ENCODE results near the gene C15orf39.
"Not testable (repeated sequence)": the region's sequence is repeated elsewhere in the genome, so short reads cannot be mapped to it uniquely, and the experiment has no call there.

Gene C15orf39

GRCh38 chr15:75232826-75233503, 31.3 kb downstream of the C15orf39 start:
- Mint-ChIP-seq H3K27me3 (peaks cover 14% of the 10 kb centered on the region), H3K9me3 (no peaks in the 10 kb centered on the region), H3K36me3 (no peaks in the 10 kb centered on the region), H3K4me1 (peaks cover 7% of the 10 kb centered on the region), H3K27ac (no peak overlapping the region), H3K4me3 (no peak overlapping the region)
- ATAC-seq (ENCODE audit: low read depth) (no peak), DNase-seq (ENCODE audit: low spot score in 2 of 2) (no peak)

GRCh38 chr15:75233504-75234190, 32.0 kb downstream of the C15orf39 start:
- ATAC-seq (ENCODE audit: low read depth) (no peak), DNase-seq (ENCODE audit: low spot score in 2 of 2) (no peak)
- no peak overlapping the region for H3K4me3 Mint-ChIP-seq
- H3K27me3 Mint-ChIP-seq: peaks cover 14% of the 10 kb centered on the region
- peaks cover 7% of the 10 kb centered on the region for H3K4me1 Mint-ChIP-seq
- H3K36me3 Mint-ChIP-seq: no peaks in the 10 kb centered on the region
- no peak overlapping the region for H3K27ac Mint-ChIP-seq
- no peaks in the 10 kb centered on the region for H3K9me3 Mint-ChIP-seq

- DNase-seq (ENCODE audit: low spot score in 2 of 2): no peak
- peaks cover 14% of the 10 kb centered on the region for H3K27me3 Mint-ChIP-seq
- H3K4me1 Mint-ChIP-seq: peaks cover 7% of the 10 kb centered on the region
- H3K27ac Mint-ChIP-seq: no peak overlapping the region
- no peak overlapping the region for H3K4me3 Mint-ChIP-seq
- no peak for ATAC-seq (ENCODE audit: low read depth)
- no peaks in the 10 kb centered on the region for H3K36me3 Mint-ChIP-seq
- no peaks in the 10 kb centered on the region for H3K9me3 Mint-ChIP-seq
Observed at GRCh38 chr15:75234191-75234810, 32.6 kb downstream of the C15orf39 start.

- Mint-ChIP-seq H3K9me3 (peaks cover 1% of the 10 kb centered on the region), H3K27ac (no peak overlapping the region), H3K27me3 (peaks cover 18% of the 10 kb centered on the region), H3K4me3 (no peak overlapping the region), H3K4me1 (peaks cover 7% of the 10 kb centered on the region), H3K36me3 (no peaks in the 10 kb centered on the region)
- ATAC-seq (ENCODE audit: low read depth) (no peak), DNase-seq (ENCODE audit: low spot score in 2 of 2) (no peak)
Observed at GRCh38 chr15:75235051-75235673, 33.5 kb downstream of the C15orf39 start.

DNA sequence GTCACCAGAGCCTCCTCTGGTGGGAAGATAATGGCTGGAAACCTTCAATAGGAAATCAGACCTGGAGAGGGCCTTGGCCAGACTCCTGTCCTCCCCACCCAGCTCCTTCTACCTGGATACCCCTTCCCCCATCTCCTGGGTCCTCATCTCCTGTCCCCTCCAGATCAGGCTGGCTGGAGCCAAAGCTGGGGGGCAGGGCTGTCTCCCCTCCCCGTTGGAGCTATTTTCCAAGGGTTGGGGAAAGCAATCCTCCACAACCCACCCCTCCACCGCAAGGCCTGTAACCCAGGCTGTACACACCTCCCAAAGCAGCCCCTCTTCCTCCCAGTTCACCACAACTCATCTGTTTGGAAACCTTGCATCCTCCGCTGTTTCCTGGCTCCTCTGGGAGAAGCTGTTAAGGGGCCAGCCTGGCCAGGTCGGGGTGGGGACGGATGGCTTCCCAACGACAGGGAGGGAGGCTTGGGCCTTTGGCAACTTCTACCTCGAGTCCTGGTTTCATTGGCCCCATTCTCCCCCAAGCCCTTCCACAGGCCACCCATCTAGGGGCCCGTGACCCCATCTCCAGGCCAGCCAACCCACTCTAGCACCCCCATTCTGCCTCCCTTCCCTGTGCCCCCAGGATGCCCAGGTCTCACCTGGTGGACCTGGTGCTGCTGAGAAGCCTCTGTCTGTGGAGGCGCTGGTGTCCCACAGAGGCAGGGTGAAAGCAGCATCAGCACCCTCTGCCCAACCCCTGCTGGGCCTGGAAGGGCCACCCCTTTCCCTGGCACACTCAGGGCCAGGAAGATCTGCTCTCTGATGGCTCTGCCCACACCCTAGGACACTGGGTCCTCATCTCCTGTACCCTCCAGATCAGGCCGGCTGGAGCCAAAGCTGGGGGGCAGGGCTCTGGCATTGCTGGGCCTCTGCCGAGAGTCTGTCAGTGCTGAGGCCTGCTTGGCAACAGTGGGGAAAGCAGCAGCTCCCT, 34.4 kb downstream of the C15orf39 start:
- DNase-seq (ENCODE audit: low spot score in 2 of 2) (no peak), ATAC-seq (ENCODE audit: low read depth) (no peak)
- Mint-ChIP-seq H3K4me3 (no peak overlapping the region), H3K36me3 (no peaks in the 10 kb centered on the region), H3K27ac (no peak overlapping the region), H3K9me3 (peaks cover 1% of the 10 kb centered on the region), H3K27me3 (peaks cover 18% of the 10 kb centered on the region), H3K4me1 (peaks cover 3% of the 10 kb centered on the region)

DNA sequence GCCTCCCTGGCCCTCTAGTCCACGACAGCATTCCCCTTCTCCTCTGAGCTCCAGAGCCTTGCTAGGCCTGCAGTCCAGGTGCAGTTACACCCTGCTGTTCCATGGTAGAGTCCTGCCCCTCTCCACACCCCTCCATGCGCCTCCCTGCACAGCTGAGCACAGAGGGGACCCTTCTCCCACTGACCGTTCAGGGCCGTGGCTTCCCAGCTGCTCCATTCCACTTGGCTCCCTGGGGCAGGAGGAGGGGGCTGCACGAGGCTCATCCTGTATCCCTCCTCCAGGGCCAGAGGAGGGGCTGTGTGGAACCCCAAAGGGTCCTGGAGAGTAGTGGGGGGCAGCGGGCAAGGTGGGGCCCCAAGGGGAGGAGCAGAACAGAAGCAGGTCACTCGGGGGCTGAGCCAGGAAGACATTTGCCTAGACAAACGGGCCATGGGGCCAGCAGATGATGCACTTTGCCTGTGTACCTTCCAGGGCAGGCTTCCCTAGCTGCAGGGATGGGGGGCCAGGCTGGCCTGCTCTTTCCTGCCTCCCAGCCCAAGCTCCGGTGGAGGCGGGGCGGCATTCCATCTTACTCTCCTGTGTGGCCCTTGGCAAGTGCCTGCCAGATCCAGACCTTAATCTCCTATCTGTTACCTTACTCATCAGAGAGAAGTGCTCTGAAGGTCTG, 35.8 kb downstream of the C15orf39 start:
- Mint-ChIP-seq H3K4me1 (no peaks in the 10 kb centered on the region), H3K27ac (no peak overlapping the region), H3K27me3 (peaks cover 12% of the 10 kb centered on the region), H3K9me3 (peaks cover 1% of the 10 kb centered on the region), H3K36me3 (no peaks in the 10 kb centered on the region), H3K4me3 (no peak overlapping the region)
- no peak for DNase-seq (ENCODE audit: low spot score in 2 of 2)
- no peak for ATAC-seq (ENCODE audit: low read depth)

GRCh38 chr15:75238150-75238549, 36.5 kb downstream of the C15orf39 start:
- H3K9me3 Mint-ChIP-seq: peaks cover 1% of the 10 kb centered on the region
- no peaks in the 10 kb centered on the region for H3K4me1 Mint-ChIP-seq
- peaks cover 9% of the 10 kb centered on the region for H3K27me3 Mint-ChIP-seq
- no peak overlapping the region for H3K4me3 Mint-ChIP-seq
- no peak overlapping the region for H3K27ac Mint-ChIP-seq
- H3K36me3 Mint-ChIP-seq: no peaks in the 10 kb centered on the region
- DNase-seq (ENCODE audit: low spot score in 2 of 2) (no peak), ATAC-seq (ENCODE audit: low read depth) (no peak)

- H3K27me3 Mint-ChIP-seq: peaks cover 10% of the 10 kb centered on the region
- H3K27ac Mint-ChIP-seq; DNase-seq (ENCODE audit: low spot score in 2 of 2); H3K4me1 Mint-ChIP-seq; H3K4me3 Mint-ChIP-seq; ATAC-seq (ENCODE audit: low read depth); H3K36me3 Mint-ChIP-seq; H3K9me3 Mint-ChIP-seq: not testable (repeated sequence)
Observed at GRCh38 chr15:75245741-75246140, 44.1 kb downstream of the C15orf39 start.

GRCh38 chr15:75248991-75249390, 47.3 kb downstream of the C15orf39 start:
- DNase-seq (ENCODE audit: low spot score in 2 of 2); H3K9me3 Mint-ChIP-seq; H3K36me3 Mint-ChIP-seq; ATAC-seq (ENCODE audit: low read depth); H3K27ac Mint-ChIP-seq; H3K4me3 Mint-ChIP-seq; H3K4me1 Mint-ChIP-seq: not testable (repeated sequence)
- peaks cover 12% of the 10 kb centered on the region for H3K27me3 Mint-ChIP-seq

DNA sequence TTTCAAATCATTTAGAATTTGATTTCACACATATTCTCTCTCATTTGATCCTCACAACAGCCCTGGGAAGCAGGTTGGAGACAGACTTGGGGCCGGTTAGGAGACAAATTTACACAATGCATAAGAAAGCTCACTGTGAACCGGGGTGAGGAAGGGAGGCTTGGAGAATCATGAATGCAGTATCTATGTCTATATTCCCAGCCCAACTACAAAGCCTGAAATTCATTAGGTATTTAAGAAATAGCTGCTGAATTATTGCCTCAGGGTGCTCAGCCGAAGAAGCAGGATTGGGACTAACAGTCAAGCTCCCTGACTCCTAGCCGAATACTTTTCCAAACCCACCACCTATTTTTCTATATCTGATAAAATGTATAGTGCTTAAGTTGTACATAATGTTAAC, 48.0 kb downstream of the C15orf39 start:
- Mint-ChIP-seq H3K36me3 (no peaks in the 10 kb centered on the region), H3K27ac (no peak overlapping the region), H3K4me1 (no peaks in the 10 kb centered on the region), H3K27me3 (peaks cover 12% of the 10 kb centered on the region), H3K9me3 (no peaks in the 10 kb centered on the region), H3K4me3 (no peak overlapping the region)
- DNase-seq (ENCODE audit: low spot score in 2 of 2) (no peak), ATAC-seq (ENCODE audit: low read depth) (no peak)

- not testable (repeated sequence) for H3K4me1 Mint-ChIP-seq; H3K27me3 Mint-ChIP-seq; H3K36me3 Mint-ChIP-seq; H3K27ac Mint-ChIP-seq; ATAC-seq (ENCODE audit: low read depth); DNase-seq (ENCODE audit: low spot score in 2 of 2); H3K9me3 Mint-ChIP-seq; H3K4me3 Mint-ChIP-seq
Observed at GRCh38 chr15:75251343-75251742, 49.7 kb downstream of the C15orf39 start.

- DNase-seq (ENCODE audit: low spot score in 2 of 2); H3K27ac Mint-ChIP-seq; H3K4me3 Mint-ChIP-seq; H3K36me3 Mint-ChIP-seq; H3K4me1 Mint-ChIP-seq; H3K9me3 Mint-ChIP-seq; ATAC-seq (ENCODE audit: low read depth); H3K27me3 Mint-ChIP-seq: not testable (repeated sequence)
Observed at GRCh38 chr15:75252285-75252684, 50.6 kb downstream of the C15orf39 start.

DNA sequence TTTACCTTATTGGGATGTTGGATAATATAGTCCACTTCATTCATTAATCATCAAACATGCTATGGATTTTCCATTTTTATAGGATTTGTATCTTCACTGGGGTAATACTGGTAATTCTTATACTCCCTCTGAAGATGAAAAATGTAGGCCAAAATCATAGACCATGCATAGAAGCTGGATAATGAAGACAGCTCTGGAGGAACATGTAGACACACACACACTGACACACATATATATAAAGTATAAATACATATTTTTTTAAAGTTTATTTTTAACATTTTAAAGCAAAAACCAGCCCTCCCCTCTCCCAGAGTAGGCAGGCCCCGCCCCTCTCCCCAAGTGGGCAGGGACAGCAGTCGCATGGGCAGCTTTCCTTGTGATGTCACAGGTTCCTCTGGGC, 56.4 kb downstream of the C15orf39 start, which contains the start of gene GOLGA6C:
GOLGA6C (plus strand) TSS at position 301 of the 400 bp plus-strand sequence. CDS start 265 bp downstream, outside the sequence.
- ATAC-seq (ENCODE audit: low read depth); H3K4me3 Mint-ChIP-seq; DNase-seq (ENCODE audit: low spot score in 2 of 2); H3K9me3 Mint-ChIP-seq; H3K4me1 Mint-ChIP-seq; H3K36me3 Mint-ChIP-seq; H3K27ac Mint-ChIP-seq; H3K27me3 Mint-ChIP-seq: not testable (repeated sequence)
